GM23248 (cell line): Measurements from ENCODE around the gene RPH3AL.
"Not testable (repeated sequence)": the region's sequence is repeated elsewhere in the genome, so short reads cannot be mapped to it uniquely, and the experiment has no call there.

Experiments used
- EZH2 ChIP-seq: fragments of 200-600 bp; sonication (generic); IDR thresholded peaks from 2 replicates; pipeline ENCODE4 v1.6.1; 2018; ENCODE audit warnings: antibody characterized with exemption, mild to moderate bottlenecking; ENCODE audit not compliant: insufficient read depth, poor library complexity, severe bottlenecking
- EZH2phosphoT487 ChIP-seq: fragments of 200-600 bp; sonication (generic); IDR thresholded peaks from 2 replicates; pipeline ENCODE4 v1.6.1; 2018; ENCODE audit warnings: antibody characterized with exemption, moderate library complexity, mild to moderate bottlenecking, low read depth; ENCODE audit not compliant: insufficient read depth

- not testable (repeated sequence) for TF ChIP-seq EZH2phosphoT487, EZH2
Measured at GRCh38 chr17:224576-224975, 128.0 kb downstream of the RPH3AL start.
